Erythroblast (primary cell): ENCODE data around the gene CLEC2B.

Experiments
- GATA1 ChIP-seq: IDR thresholded peaks from 2 replicates; pipeline ENCODE4 v1.6.1; 2011; ENCODE audit warnings: low read depth, mild to moderate bottlenecking, control low read depth, low read length, moderate library complexity
- POLR2A ChIP-seq: IDR thresholded peaks from 2 replicates; pipeline ENCODE4 v1.6.1; 2011; ENCODE audit warnings: mild to moderate bottlenecking, low read length

- TF ChIP-seq POLR2A (no peak), GATA1 (no peak)
Measured at GRCh38 chr12:9858135-9858534, 11.0 kb downstream of the CLEC2B start.
